ENCODE results near the gene CAMK1D.
A peak's percentile ranks its signal among the peaks of the same experiment; 100 is the strongest.

CAMK1D gene

DNA sequence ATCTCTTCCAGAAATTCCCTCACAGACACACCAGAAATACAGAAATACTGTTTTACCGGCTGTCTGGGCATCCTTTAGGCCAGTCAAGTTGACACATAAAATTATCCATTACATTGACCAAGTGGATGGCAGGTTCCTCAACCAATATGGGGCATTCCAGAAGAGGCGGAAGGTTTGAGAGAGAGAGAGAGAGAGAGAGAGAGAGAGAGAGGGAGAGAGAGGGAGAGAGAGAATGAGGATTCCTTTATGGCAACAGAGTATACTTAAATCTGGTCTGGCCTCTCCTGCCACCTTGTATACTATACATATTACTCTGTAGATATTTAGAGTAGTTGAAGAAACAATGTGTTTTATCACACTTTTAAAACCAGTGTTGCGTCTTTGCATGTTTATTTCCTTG, 214.1 kb downstream of the CAMK1D start:
- H2AFZ ChIP-seq (ENCODE audit: low read depth, low read length): no peak overlapping the region
- H3K27ac ChIP-seq (ENCODE audit: low read length): no peak overlapping the region
- H3K9me3 ChIP-seq (ENCODE audit: insufficient read depth, low read length, severe bottlenecking): no peaks in the 10 kb centered on the region
- ATAC-seq (ENCODE audit: insufficient read depth, low read depth) (no peak; the same call in 2 of the 3 replicates), DNase-seq (no peak)
- no peaks in the 10 kb centered on the region for H4K20me1 ChIP-seq (ENCODE audit: insufficient read depth, low read length)
- 0 out of 2 replicates have a peak, but pooled peaks cover 6% of the 10 kb centered on the region for H3K4me1 ChIP-seq (ENCODE audit: insufficient read depth, low read length)
- no peak overlapping the region for H3K4me3 ChIP-seq (ENCODE audit: low read depth in 1 of 2, low read length in 2 of 2)
- no peak overlapping the region for H3K9ac ChIP-seq (ENCODE audit: low read depth, low read length)
- no peaks in the 10 kb centered on the region for H3K79me2 ChIP-seq (ENCODE audit: insufficient read depth, low read length)
- H3K27me3 ChIP-seq (ENCODE audit: insufficient read depth, low read length, poor library complexity): no peaks in the 10 kb centered on the region
- no peaks in the 10 kb centered on the region for H3K36me3 ChIP-seq (ENCODE audit: insufficient read depth, low read length)
- no peak overlapping the region for H3K4me2 ChIP-seq (ENCODE audit: insufficient read depth, low read length)
- TF ChIP-seq EZH2 (IDR thresholded peaks at IDR 0.05; ENCODE audit: borderline replicate concordance, low read depth, low read length, severe bottlenecking) (no peak), CTCF (IDR thresholded peaks at IDR 0.05; ENCODE audit: borderline replicate concordance, extremely low read depth, low read length, poor library complexity, severe bottlenecking) (no peak)

GRCh38 chr10:12564173-12564572, 214.8 kb downstream of the CAMK1D start:
- Histone ChIP-seq H3K27ac (ENCODE audit: low read length) (no peak overlapping the region), H3K4me3 (ENCODE audit: low read depth in 1 of 2, low read length in 2 of 2) (no peak overlapping the region), H4K20me1 (ENCODE audit: insufficient read depth, low read length) (no peaks in the 10 kb centered on the region), H3K36me3 (ENCODE audit: insufficient read depth, low read length) (no peaks in the 10 kb centered on the region), H3K9me3 (ENCODE audit: insufficient read depth, low read length, severe bottlenecking) (no peaks in the 10 kb centered on the region), H3K4me1 (ENCODE audit: insufficient read depth, low read length) (0 out of 2 replicates have a peak, but pooled peaks cover 8% of the 10 kb centered on the region), H3K27me3 (ENCODE audit: insufficient read depth, low read length, poor library complexity) (no peaks in the 10 kb centered on the region), H3K79me2 (ENCODE audit: insufficient read depth, low read length) (no peaks in the 10 kb centered on the region), H3K4me2 (ENCODE audit: insufficient read depth, low read length) (no peak overlapping the region), H3K9ac (ENCODE audit: low read depth, low read length) (no peak overlapping the region), H2AFZ (ENCODE audit: low read depth, low read length) (no peak overlapping the region)
- DNase-seq (no peak), ATAC-seq (ENCODE audit: insufficient read depth, low read depth) (no peak)
- TF ChIP-seq EZH2 (IDR thresholded peaks at IDR 0.05; ENCODE audit: borderline replicate concordance, low read depth, low read length, severe bottlenecking) (no peak), CTCF (IDR thresholded peaks at IDR 0.05; ENCODE audit: borderline replicate concordance, extremely low read depth, low read length, poor library complexity, severe bottlenecking) (no peak)

- DNase-seq: no peak
These were observed 217.1 kb downstream of the CAMK1D start for GRCh38 chr10:12566161-12567115.

More at GRCh38 chr10:12566161-12567115, 217.1 kb downstream of the CAMK1D start:
- H3K79me2 ChIP-seq (ENCODE audit: insufficient read depth, low read length): no peaks in the 10 kb centered on the region
- no peak overlapping the region for H2AFZ ChIP-seq (ENCODE audit: low read depth, low read length)
- no peak for ATAC-seq (ENCODE audit: insufficient read depth, low read depth)
- H3K36me3 ChIP-seq (ENCODE audit: insufficient read depth, low read length): no peaks in the 10 kb centered on the region
- TF ChIP-seq EZH2 (IDR thresholded peaks at IDR 0.05; ENCODE audit: borderline replicate concordance, low read depth, low read length, severe bottlenecking) (no peak), CTCF (IDR thresholded peaks at IDR 0.05; ENCODE audit: borderline replicate concordance, extremely low read depth, low read length, poor library complexity, severe bottlenecking) (no peak)
- no peak overlapping the region for H3K4me2 ChIP-seq (ENCODE audit: insufficient read depth, low read length)
- H3K27me3 ChIP-seq (ENCODE audit: insufficient read depth, low read length, poor library complexity): no peaks in the 10 kb centered on the region
- no peak overlapping the region for H3K4me3 ChIP-seq (ENCODE audit: low read depth in 1 of 2, low read length in 2 of 2)
- H3K27ac ChIP-seq (ENCODE audit: low read length): peak overlapping the region; percentile 14; the same call in 1 of the 2 replicates
- no peak overlapping the region for H3K9ac ChIP-seq (ENCODE audit: low read depth, low read length)
- H3K9me3 ChIP-seq (ENCODE audit: insufficient read depth, low read length, severe bottlenecking): no peaks in the 10 kb centered on the region
- 0 out of 2 replicates have a peak, but pooled peaks cover 8% of the 10 kb centered on the region for H3K4me1 ChIP-seq (ENCODE audit: insufficient read depth, low read length)
- H4K20me1 ChIP-seq (ENCODE audit: insufficient read depth, low read length): no peaks in the 10 kb centered on the region

Data from DND-41 (cell line).